Measurements from ENCODE around the gene TANC1. TPM values are rescaled to one million over a fixed set of nuclear protein-coding genes. Genes with fewer than 3 reads are reported as not detected.

The TANC1 gene
- polyA plus RNA-seq, 1 donor from 2014 or later, result 0.37 TPM

DNA sequence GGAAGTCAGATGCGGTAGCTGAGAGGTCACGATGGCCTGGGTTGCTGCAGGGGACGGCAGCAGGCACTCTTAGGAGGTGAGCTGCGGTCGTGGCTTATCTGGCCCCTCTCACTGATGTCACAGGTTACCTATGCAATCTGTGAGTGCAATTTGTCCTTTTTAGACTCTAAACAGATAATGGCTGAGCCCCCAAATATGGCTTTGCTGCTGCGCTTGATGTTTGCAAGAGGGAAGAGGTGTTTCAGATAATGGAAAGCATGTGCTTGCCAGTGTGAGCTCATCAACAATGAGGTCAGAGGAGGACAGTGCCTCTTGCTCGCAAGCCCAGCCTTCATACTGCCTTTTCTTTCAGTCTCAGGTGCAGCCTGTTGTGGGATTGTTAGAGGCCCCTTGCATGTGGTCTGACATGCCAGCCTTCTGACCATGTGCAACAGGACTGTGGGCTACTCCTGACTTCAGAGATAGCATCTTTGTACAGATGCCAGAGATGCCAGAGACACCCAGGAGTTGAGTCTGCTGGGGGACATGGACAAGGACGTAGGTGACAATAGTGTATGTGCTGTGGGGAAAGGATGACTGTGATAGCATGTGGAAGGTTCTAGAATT, 151.3 kb downstream of the TANC1 start:
- Histone ChIP-seq H3K79me2 (replicated peaks; ENCODE audit: insufficient read depth, low read length) (no peaks in the 10 kb centered on the region), H3K9me3 (ENCODE audit: low read length) (no peaks in the 10 kb centered on the region), H3F3A (ENCODE audit: insufficient read depth, low read length, poor library complexity, severe bottlenecking) (no peaks in the 10 kb centered on the region), H3K36me3 (ENCODE audit: insufficient read depth, low read length) (no peaks in the 10 kb centered on the region), H4K20me1 (ENCODE audit: insufficient read depth) (no peaks in the 10 kb centered on the region), H3K27me3 (ENCODE audit: insufficient read depth, low read depth, low read length) (no peaks in the 10 kb centered on the region), H2AFZ (ENCODE audit: low read depth, low read length) (no peak overlapping the region), H3K9me2 (ENCODE audit: insufficient read depth, low read length) (no peaks in the 10 kb centered on the region), H3K9ac (ENCODE audit: low read length) (no peak overlapping the region), H3K4me3 (ENCODE audit: low read length) (no peak overlapping the region), H3K4me2 (ENCODE audit: low read length) (no peak overlapping the region), H3K27ac (ENCODE audit: low read length) (no peak overlapping the region)
- no peak for TF ChIP-seq POLR2AphosphoS5 (IDR thresholded peaks at IDR 0.05)
- TF ChIP-seq RAD21 (conservative IDR thresholded peaks at IDR 0.05), result no peak
- TF ChIP-seq MXI1 (conservative IDR thresholded peaks at IDR 0.05; ENCODE audit: poor library complexity, severe bottlenecking), result no peak
- no peak for TF ChIP-seq CTCF (IDR thresholded peaks at IDR 0.05; ENCODE audit: poor library complexity, severe bottlenecking)
- no peak for TF ChIP-seq SMC3 (conservative IDR thresholded peaks at IDR 0.05; ENCODE audit: poor library complexity)
- no peak for TF ChIP-seq EZH2 (IDR thresholded peaks at IDR 0.05; ENCODE audit: borderline replicate concordance, insufficient read depth, low read length, poor library complexity, severe bottlenecking)

DNA sequence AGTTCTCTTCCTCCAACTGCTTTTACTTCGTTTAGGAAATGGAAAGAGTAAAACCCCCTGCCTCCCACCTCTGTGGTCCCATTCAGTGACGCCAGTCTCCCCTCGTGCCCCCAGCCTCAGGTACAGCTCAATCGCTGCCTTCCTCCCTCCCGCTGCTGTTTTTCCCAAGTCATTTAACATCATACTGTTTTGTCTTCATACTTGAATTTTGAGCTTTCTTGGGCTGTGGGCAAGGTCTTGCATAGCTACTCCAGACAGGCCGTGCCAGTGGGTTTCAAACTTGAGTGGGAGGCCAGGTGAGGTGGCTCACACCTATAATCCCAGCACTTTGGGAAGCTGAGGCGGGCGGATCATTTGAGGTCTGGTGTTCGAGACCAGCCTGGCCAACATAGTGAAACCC, 155.3 kb downstream of the TANC1 start:
- no peaks in the 10 kb centered on the region for H3K9me2 ChIP-seq (ENCODE audit: insufficient read depth, low read length)

More for the DNA sequence above, 155.3 kb downstream of the TANC1 start:
- no peaks in the 10 kb centered on the region for H3K9me3 ChIP-seq (ENCODE audit: low read length)
- no peaks in the 10 kb centered on the region for H4K20me1 ChIP-seq (ENCODE audit: insufficient read depth)
- no peak overlapping the region for H2AFZ ChIP-seq (ENCODE audit: low read depth, low read length)
- H3K27ac ChIP-seq (ENCODE audit: low read length), result no peak overlapping the region
- H3K4me2 ChIP-seq (ENCODE audit: low read length), result no peak overlapping the region
- no peak overlapping the region for H3K4me3 ChIP-seq (ENCODE audit: low read length)
- H3K36me3 ChIP-seq (ENCODE audit: insufficient read depth, low read length), result no peaks in the 10 kb centered on the region
- no peak overlapping the region for H3K9ac ChIP-seq (ENCODE audit: low read length)
- no peak for TF ChIP-seq EP300 (conservative IDR thresholded peaks at IDR 0.05; ENCODE audit: poor library complexity, severe bottlenecking)
- no peak for TF ChIP-seq EZH2 (IDR thresholded peaks at IDR 0.05; ENCODE audit: borderline replicate concordance, insufficient read depth, low read length, poor library complexity, severe bottlenecking)
- TF ChIP-seq RAD21 (conservative IDR thresholded peaks at IDR 0.05), result no peak
- TF ChIP-seq, protein P1, sequence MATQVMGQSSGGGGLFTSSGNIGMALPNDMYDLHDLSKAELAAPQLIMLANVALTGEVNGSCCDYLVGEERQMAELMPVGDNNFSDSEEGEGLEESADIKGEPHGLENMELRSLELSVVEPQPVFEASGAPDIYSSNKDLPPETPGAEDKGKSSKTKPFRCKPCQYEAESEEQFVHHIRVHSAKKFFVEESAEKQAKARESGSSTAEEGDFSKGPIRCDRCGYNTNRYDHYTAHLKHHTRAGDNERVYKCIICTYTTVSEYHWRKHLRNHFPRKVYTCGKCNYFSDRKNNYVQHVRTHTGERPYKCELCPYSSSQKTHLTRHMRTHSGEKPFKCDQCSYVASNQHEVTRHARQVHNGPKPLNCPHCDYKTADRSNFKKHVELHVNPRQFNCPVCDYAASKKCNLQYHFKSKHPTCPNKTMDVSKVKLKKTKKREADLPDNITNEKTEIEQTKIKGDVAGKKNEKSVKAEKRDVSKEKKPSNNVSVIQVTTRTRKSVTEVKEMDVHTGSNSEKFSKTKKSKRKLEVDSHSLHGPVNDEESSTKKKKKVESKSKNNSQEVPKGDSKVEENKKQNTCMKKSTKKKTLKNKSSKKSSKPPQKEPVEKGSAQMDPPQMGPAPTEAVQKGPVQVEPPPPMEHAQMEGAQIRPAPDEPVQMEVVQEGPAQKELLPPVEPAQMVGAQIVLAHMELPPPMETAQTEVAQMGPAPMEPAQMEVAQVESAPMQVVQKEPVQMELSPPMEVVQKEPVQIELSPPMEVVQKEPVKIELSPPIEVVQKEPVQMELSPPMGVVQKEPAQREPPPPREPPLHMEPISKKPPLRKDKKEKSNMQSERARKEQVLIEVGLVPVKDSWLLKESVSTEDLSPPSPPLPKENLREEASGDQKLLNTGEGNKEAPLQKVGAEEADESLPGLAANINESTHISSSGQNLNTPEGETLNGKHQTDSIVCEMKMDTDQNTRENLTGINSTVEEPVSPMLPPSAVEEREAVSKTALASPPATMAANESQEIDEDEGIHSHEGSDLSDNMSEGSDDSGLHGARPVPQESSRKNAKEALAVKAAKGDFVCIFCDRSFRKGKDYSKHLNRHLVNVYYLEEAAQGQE (IDR thresholded peaks at IDR 0.05; ENCODE audit: borderline replicate concordance), result no peak
- no peak for TF ChIP-seq CTCF (IDR thresholded peaks at IDR 0.05; ENCODE audit: poor library complexity, severe bottlenecking)
- no peak for TF ChIP-seq POLR2AphosphoS5 (IDR thresholded peaks at IDR 0.05)
- TF ChIP-seq MXI1 (conservative IDR thresholded peaks at IDR 0.05; ENCODE audit: poor library complexity, severe bottlenecking), result no peak
- no peak for TF ChIP-seq TAF1 (IDR thresholded peaks at IDR 0.05; ENCODE audit: low read depth)
- TF ChIP-seq SMC3 (conservative IDR thresholded peaks at IDR 0.05; ENCODE audit: poor library complexity), result no peak
- no peaks in the 10 kb centered on the region for H3F3A ChIP-seq (ENCODE audit: insufficient read depth, low read length, poor library complexity, severe bottlenecking)
- H3K79me2 ChIP-seq (replicated peaks; ENCODE audit: insufficient read depth, low read length), result no peaks in the 10 kb centered on the region
- no peaks in the 10 kb centered on the region for H3K27me3 ChIP-seq (ENCODE audit: insufficient read depth, low read depth, low read length)

All from neural cell (in vitro differentiated cells).